ENCODE data around the gene RALGPS2.

RALGPS2 gene

DNA sequence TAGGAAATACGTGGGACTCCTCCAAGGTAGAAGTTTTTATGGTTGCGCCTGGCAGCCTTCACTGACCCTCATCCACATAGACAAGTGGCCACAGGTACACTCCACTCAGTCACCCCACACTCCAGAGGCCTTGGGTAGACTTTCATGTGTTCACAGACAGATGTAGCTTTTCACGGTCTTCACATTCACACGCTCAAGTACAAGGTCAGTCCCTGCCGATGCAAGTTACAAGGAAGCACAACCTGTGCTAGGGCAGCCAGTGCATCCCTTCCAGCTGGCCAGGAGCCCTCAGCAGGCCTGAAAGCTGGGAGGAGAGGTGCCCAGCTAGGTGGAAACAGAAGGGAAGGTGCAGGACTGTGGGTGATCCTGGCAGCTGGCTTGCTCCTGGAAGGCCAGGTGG lies 245.1 kb downstream of the RALGPS2 start:
- DNase-seq, result no peak

Data from NCI-H2107 (cell line).